GM18508 (cell line): Measurements from ENCODE around the gene QSOX1.
"Not testable (repeated sequence)": the region's sequence is repeated elsewhere in the genome, so short reads cannot be mapped to it uniquely, and the experiment has no call there.

ENCODE experiments used
- ATAC-seq: cut with Tn5 transposase; IDR thresholded peaks from one replicate; pipeline ENCODE4 v1.9.1; 2021; ENCODE audit warnings: moderate number of reproducible peaks; ENCODE audit not compliant: insufficient read depth, unreplicated experiment

Gene QSOX1

GRCh38 chr1:180186831-180187230 is 32.2 kb downstream of the QSOX1 start:
- ATAC-seq = no peak

- ATAC-seq = no peak
Measured at GRCh38 chr1:180187626-180188025, 33.0 kb downstream of the QSOX1 start.

DNA sequence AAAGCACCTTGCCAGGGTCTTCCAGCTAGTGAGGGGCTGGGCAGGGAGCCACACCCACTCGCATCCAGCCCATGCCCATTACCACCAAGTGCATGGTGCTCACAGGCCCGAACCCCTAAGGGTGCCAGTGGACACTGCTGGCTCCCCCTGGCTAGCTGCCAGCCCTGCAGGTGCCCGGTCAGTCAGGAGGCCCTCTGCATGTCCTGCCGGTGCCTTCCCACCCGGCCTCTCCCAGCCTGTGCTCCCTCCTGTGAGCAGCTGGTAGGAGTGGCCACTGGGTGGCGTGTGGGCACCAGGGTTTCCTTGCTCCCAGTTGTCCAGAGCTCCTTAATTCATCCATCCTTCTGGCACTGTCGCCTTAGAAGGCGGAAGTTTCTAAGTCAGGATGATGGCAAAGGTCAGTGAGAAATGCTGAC is 33.4 kb downstream of the QSOX1 start:
- no peak for ATAC-seq

GRCh38 chr1:180188684-180189175 is 34.1 kb downstream of the QSOX1 start:
- no peak for ATAC-seq

DNA sequence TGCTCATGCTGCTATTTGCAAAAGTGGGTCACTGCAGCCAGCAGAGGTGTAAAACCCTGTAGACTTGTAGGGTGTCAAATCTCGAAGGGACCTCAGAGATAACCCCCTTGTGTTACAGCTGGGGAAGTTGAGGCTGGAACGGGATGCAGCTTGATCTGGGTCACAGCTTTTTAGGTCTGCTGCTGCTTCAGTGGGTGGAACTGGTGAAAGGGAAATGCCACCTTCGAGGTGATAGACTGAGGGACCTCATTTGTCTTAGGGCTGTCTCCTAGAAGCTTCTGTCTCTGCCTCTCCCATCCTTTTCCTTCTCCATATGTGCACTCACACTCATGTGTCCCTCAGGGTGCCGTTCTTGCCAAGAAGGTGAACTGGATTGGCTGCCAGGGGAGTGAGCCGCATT is 35.4 kb downstream of the QSOX1 start:
- ATAC-seq = no peak

DNA sequence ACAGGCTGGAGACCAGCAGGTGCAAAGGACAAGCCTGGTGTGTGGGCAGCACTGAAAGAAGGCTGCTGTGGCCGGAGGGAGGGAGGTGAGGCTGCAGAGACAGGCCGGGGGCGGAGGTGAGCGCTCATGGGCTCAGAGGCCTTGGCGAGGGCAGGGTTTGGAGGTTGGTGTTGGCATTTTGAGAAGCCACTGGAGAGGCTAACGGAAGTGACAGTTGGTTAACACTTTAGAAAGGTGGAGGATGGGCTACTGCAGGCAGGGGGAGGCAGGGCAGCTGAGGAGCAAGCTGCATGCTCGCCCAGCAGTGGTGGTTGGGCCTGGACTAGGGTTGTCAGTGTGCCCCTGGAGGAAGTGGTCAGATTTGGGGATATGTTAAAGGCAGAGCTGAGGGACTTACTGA is 37.5 kb downstream of the QSOX1 start:
- ATAC-seq = no peak

GRCh38 chr1:180193141-180194047 is 38.7 kb downstream of the QSOX1 start:
- no peak for ATAC-seq

DNA sequence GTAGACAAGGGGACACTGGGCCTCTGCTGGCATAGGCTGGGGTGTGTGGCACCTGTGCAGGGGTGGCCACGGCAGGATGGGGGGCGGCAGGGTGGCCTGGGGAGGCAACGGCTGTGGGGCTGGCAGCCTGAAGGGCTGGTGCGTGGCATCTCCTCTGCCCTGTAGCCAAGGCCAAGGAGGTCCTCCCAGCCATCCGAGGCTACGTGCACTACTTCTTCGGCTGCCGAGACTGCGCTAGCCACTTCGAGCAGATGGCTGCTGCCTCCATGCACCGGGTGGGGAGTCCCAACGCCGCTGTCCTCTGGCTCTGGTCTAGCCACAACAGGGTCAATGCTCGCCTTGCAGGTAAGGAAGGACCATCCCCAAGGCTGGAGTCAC is 39.4 kb downstream of the QSOX1 start:
- no peak for ATAC-seq

GRCh38 chr1:180194546-180195207 is 40.0 kb downstream of the QSOX1 start:
- ATAC-seq = no peak

DNA sequence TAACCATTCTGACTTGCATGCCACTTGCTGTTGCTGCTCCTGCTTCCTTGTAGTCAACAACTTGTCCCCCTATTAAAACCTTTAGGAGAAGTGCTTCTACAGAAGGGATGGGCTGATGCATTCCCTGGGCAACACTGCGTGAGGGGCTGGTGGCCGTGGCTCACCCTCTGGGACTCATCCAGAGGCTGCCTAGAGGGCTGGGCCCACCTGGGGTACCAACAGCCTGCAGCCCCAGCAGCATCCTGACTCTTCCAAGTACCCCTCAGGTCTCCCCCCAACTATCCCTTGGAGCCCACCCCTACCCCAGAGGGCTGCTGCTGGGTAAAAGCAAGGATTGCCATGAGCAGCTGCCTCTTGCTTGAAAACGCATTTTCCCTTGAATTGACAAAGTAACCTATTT is 40.7 kb downstream of the QSOX1 start:
- no peak for ATAC-seq

- ATAC-seq = no peak
Measured at GRCh38 chr1:180195916-180196315, 41.2 kb downstream of the QSOX1 start.

DNA sequence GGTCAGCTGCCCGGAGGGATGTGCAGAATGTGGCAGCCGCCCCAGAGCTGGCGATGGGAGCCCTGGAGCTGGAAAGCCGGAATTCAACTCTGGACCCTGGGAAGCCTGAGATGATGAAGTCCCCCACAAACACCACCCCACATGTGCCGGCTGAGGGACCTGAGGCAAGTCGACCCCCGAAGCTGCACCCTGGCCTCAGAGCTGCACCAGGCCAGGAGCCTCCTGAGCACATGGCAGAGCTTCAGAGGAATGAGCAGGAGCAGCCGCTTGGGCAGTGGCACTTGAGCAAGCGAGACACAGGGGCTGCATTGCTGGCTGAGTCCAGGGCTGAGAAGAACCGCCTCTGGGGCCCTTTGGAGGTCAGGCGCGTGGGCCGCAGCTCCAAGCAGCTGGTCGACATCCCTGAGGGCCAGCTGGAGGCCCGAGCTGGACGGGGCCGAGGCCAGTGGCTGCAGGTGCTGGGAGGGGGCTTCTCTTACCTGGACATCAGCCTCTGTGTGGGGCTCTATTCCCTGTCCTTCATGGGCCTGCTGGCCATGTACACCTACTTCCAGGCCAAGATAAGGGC is 41.9 kb downstream of the QSOX1 start:
- no peak for ATAC-seq

GRCh38 chr1:180197231-180197630 is 42.6 kb downstream of the QSOX1 start:
- no peak for ATAC-seq

DNA sequence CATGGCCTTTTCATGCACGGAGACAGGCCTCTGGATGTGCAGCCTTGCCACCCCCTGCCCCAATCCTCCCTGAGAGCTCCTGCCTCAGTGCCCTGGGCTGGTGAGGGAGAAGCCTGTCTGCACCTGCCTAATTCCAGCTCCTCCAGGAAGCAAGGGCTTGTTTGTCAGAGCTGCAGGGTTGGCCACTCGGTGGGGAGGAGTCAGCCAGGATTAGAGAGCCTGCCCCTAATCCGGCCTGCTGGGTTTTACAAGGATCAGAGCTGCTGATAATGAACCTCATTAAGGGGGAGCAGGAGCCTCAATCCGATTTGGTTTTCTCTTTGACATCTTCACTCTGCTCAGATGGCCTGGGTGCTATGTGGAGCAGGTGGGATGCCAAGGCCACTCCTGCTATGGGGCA is 43.5 kb downstream of the QSOX1 start:
- ATAC-seq = no peak

GRCh38 chr1:180198611-180199010 is 43.9 kb downstream of the QSOX1 start:
- ATAC-seq = no peak

DNA sequence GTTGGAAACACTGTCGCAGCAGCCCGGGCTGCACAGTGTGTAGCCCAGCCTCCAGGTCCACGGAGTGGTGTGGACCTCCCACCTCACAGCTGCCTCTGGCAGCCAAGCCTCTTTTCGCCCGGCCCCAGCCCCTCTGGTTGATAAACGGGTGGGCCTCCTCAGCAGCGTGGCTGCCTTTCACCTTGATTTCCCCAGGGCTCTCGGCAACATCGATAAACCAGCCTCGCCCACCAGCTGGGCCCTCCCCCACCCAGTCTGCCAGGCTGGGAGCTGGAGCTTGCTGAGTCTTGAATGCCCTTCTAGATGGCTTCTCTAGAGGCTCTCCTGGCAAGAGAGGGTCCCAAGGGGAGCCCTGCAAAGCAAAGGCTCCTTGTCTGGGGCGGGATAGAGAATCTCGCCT is 44.3 kb downstream of the QSOX1 start:
- ATAC-seq = no peak

DNA sequence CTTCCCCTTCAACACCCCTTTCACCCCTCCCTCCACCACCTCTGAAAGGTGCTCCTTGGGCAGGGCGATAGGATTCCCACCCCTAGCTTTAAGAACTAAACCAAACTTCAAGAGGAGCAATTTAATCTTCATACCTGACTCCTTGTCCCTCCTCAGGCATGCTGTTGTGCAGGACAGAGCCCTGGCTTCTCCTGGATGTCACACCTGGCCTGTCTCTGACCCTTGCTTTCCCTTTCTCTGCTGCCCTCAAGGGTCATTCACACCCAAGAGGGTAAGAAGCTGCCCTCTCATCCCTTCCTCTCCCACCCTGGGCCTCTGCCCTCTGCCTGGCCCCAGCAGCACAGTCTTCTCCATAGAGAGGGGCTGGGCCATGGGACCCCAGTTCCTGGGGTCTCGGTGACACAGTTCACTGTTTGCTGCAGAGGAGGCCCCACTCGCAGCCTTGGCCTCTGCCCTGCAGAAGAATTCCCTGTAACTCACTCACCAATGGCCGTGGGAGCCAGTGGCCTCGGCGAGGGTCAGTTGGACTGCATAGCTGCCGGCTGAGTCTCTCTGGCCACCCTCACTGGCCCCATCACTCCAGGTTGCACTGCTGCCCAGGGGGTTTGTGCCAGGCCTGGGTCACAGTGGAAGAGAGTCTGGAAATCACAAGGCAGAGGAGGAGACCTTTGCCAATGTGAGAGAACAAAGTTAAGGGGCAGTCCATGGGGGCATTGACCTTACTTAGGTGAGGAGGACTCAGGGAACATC is 47.0 kb downstream of the QSOX1 start:
- no peak for ATAC-seq

- not testable (repeated sequence) for ATAC-seq
Measured at GRCh38 chr1:180202588-180202987, 47.9 kb downstream of the QSOX1 start.

GRCh38 chr1:180204231-180204630 is 49.6 kb downstream of the QSOX1 start:
- no peak for ATAC-seq

DNA sequence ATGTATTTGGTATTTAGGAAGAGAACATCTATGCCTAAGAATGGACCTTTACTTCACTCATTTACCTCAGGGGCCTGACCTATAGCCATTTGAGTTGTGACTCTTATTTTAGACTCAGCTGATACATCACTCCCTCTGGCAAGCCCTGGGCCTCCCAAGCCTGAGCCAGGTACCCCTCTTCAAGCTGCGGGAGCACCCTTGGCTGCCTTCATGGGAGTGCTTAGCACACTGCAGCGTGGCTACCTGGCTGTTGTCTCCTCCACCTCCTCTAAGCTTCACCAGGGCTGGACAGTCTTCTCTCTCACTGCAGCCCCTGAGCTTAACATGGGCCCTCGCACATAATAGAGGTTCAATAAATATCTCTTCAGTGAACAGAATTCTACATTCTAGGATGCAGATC is 51.9 kb downstream of the QSOX1 start:
- ATAC-seq = no peak

GRCh38 chr1:180208264-180208663 is 53.6 kb downstream of the QSOX1 start:
- ATAC-seq = no peak
